H9 (cell line): ENCODE results near the gene GRIK3. TPM values are rescaled to one million over a fixed set of nuclear protein-coding genes. Genes with fewer than 3 reads are reported as not detected.

ENCODE experiments used
- DNase-seq: peaks from one replicate; pipeline ENCODE4 v3.0.0-alpha.2; 2017
- H2AFZ ChIP-seq: one replicate; pipeline ENCODE4 v1.6.1; 2013; ENCODE audit warnings: mild to moderate bottlenecking, low read length, control low read depth, moderate library complexity
- H2AK5ac ChIP-seq: 2 replicates; pipeline ENCODE4 v1.6.1; 2013; ENCODE audit warnings: low read length, control low read depth, mixed read lengths; ENCODE audit not compliant: insufficient read length
- H2BK120ac ChIP-seq: one replicate; pipeline ENCODE4 v1.6.1; 2013; ENCODE audit warnings: low read depth, mild to moderate bottlenecking, low read length, control low read depth, inconsistent platforms; ENCODE audit not compliant: poor library complexity, severe bottlenecking
- H2BK12ac ChIP-seq: 2 replicates; pipeline ENCODE4 v1.6.1; 2013; ENCODE audit warnings: low read length, control low read depth, mixed read lengths, low read depth; ENCODE audit not compliant: insufficient read length
- H2BK15ac ChIP-seq: 2 replicates; pipeline ENCODE4 v1.6.1; 2013; ENCODE audit warnings: low read depth, low read length, control low read depth
- H2BK20ac ChIP-seq: one replicate; pipeline ENCODE4 v1.6.1; 2013; ENCODE audit warnings: low read depth, mild to moderate bottlenecking, low read length, control low read depth, inconsistent platforms; ENCODE audit not compliant: poor library complexity, severe bottlenecking
- H2BK5ac ChIP-seq: 2 replicates; pipeline ENCODE4 v1.6.1; 2013; ENCODE audit warnings: low read length, control low read depth, mixed read lengths; ENCODE audit not compliant: insufficient read length
- H3K14ac ChIP-seq: 2 replicates; pipeline ENCODE4 v1.6.1; 2013; ENCODE audit warnings: low read length, control low read depth; ENCODE audit not compliant: insufficient read depth
- H3K18ac ChIP-seq: 2 replicates; pipeline ENCODE4 v1.6.1; 2013; ENCODE audit warnings: low read depth, mild to moderate bottlenecking, mixed read lengths, low read length, control low read depth; ENCODE audit not compliant: insufficient read length
- H3K23ac ChIP-seq: 2 replicates; pipeline ENCODE4 v1.6.1; 2013; ENCODE audit warnings: low read length, control low read depth, mixed read lengths, low read depth; ENCODE audit not compliant: insufficient read length
- H3K23me2 ChIP-seq: 2 replicates; pipeline ENCODE4 v1.6.1; 2013; ENCODE audit warnings: low read depth, mild to moderate bottlenecking, mixed read lengths, low read length, control low read depth; ENCODE audit not compliant: insufficient read length, poor library complexity, severe bottlenecking
- H3K27ac ChIP-seq: 2 replicates; pipeline ENCODE4 v1.5.1; 2013; ENCODE audit warnings: low read length, control low read depth, mixed read lengths, low read depth; ENCODE audit not compliant: insufficient read length
- H3K27me3 ChIP-seq: 2 replicates; pipeline ENCODE4 v1.6.1; 2013; ENCODE audit warnings: low read length, control low read depth, inconsistent platforms; ENCODE audit not compliant: insufficient read depth
- H3K4ac ChIP-seq: 2 replicates; pipeline ENCODE4 v1.6.1; 2013; ENCODE audit warnings: low read depth, mild to moderate bottlenecking, control low read depth, inconsistent platforms, low read length, moderate library complexity
- H3K4me1 ChIP-seq: 2 replicates; pipeline ENCODE4 v1.6.1; 2013; ENCODE audit warnings: low read length, control low read depth, inconsistent platforms; ENCODE audit not compliant: insufficient read depth
- H3K4me2 ChIP-seq: 2 replicates; pipeline ENCODE4 v1.6.1; 2013; ENCODE audit warnings: low read length, control low read depth, mixed read lengths; ENCODE audit not compliant: insufficient read length, insufficient read depth
- H3K56ac ChIP-seq: 2 replicates; pipeline ENCODE4 v1.6.1; 2013; ENCODE audit warnings: low read depth, mild to moderate bottlenecking, mixed read lengths, low read length, control low read depth; ENCODE audit not compliant: insufficient read length
- H3K79me1 ChIP-seq: 2 replicates; pipeline ENCODE4 v1.6.1; 2013; ENCODE audit warnings: low read depth, mild to moderate bottlenecking, moderate library complexity, low read length, control low read depth, inconsistent platforms; ENCODE audit not compliant: insufficient read depth, poor library complexity, severe bottlenecking
- H3K79me2 ChIP-seq: 2 replicates; pipeline ENCODE4 v1.6.1; 2013; ENCODE audit warnings: low read length, control low read depth, inconsistent platforms; ENCODE audit not compliant: insufficient read depth
- H3K9ac ChIP-seq: 2 replicates; pipeline ENCODE4 v1.6.1; 2013; ENCODE audit warnings: low read length, control low read depth, mixed read lengths; ENCODE audit not compliant: insufficient read length; ENCODE audit errors: extremely low read depth
- H3K9me3 ChIP-seq: one replicate; pipeline ENCODE4 v1.6.1; 2013; ENCODE audit warnings: low read depth, low read length, inconsistent platforms; ENCODE audit not compliant: control insufficient read depth
- H3T11ph ChIP-seq: one replicate; pipeline ENCODE4 v1.6.1; 2013; ENCODE audit warnings: mild to moderate bottlenecking, low read length, control low read depth, inconsistent platforms
- H4K20me1 ChIP-seq: one replicate; pipeline ENCODE4 v1.6.1; 2013; ENCODE audit not compliant: control insufficient read depth, insufficient read length, insufficient read depth
- H4K5ac ChIP-seq: 2 replicates; pipeline ENCODE4 v1.6.1; 2013; ENCODE audit warnings: low read depth, mild to moderate bottlenecking, mixed read lengths, low read length, control low read depth; ENCODE audit not compliant: insufficient read length
- H4K8ac ChIP-seq: replicated peaks from 2 replicates; pipeline ENCODE4 v1.6.1; 2013; ENCODE audit warnings: low read length, control low read depth, mixed read lengths, low read depth; ENCODE audit not compliant: insufficient read length
- H4K91ac ChIP-seq: 2 replicates; pipeline ENCODE4 v1.6.1; 2013; ENCODE audit warnings: low read depth, mild to moderate bottlenecking, moderate library complexity, mixed read lengths, low read length, control low read depth; ENCODE audit not compliant: insufficient read length
- H3K27ac Mint-ChIP-seq, 3 experiments: 2 replicates in 2 of 3; 3 replicates in 1 of 3; pipeline ENCODE4 v1.8.0; 2020 to 2021; ENCODE audit warnings: mixed read lengths in 3 of 3, mild to moderate bottlenecking in 1 of 3, moderate library complexity in 1 of 3
- H3K27me3 Mint-ChIP-seq: 2 replicates; pipeline ENCODE4 v1.8.0; 2021; ENCODE audit warnings: low read depth, mild to moderate bottlenecking, moderate library complexity, mixed read lengths
- H3K36me3 Mint-ChIP-seq, 3 experiments: 2 replicates in 2 of 3; 3 replicates in 1 of 3; pipeline ENCODE4 v1.8.0; 2020 to 2021; ENCODE audit warnings: low read depth in 3 of 3, mixed read lengths in 3 of 3; ENCODE audit not compliant: insufficient read depth in 1 of 3
- H3K4me1 Mint-ChIP-seq, 2 experiments: 2 replicates each; pipeline ENCODE4 v1.8.0; 2020; ENCODE audit warnings: mixed read lengths in 2 of 2
- H3K4me3 Mint-ChIP-seq, 2 experiments: 2 replicates in 1 of 2; 3 replicates in 1 of 2; pipeline ENCODE4 v1.8.0; 2020 to 2021; ENCODE audit warnings: mild to moderate bottlenecking in 2 of 2, mixed read lengths in 2 of 2, moderate library complexity in 1 of 2
- H3K9me3 Mint-ChIP-seq, 2 experiments: 2 replicates in 1 of 2; 3 replicates in 1 of 2; pipeline ENCODE4 v1.8.0; 2020; ENCODE audit warnings: mild to moderate bottlenecking in 2 of 2, mixed read lengths in 2 of 2, moderate library complexity in 1 of 2
- WGBS: extraction: QIAGEN DNeasy Blood & Tissue Kit; methylation state at CpG from one replicate; pipeline ENCODE4 v1.1.7; 2013; ENCODE audit warnings: missing lambda C conversion rate, low lambda C conversion rate, mixed read lengths; ENCODE audit not compliant: insufficient read length; ENCODE audit errors: extremely low coverage; 5-methylcytosine and 5-hydroxymethylcytosine counted together
- total RNA-seq: library from RNA; stranded (reverse); gene quantifications from 2 replicates; pipeline ENCODE4 v1.2.1, GENCODE V29; 2021
- TF ChIP-seq, protein P1 (sequence below): fragments of 200-600 bp; sonication (generic); conservative IDR thresholded peaks from 3 replicates; pipeline ENCODE4 v1.8.0; 2021; ENCODE audit warnings: antibody characterized with exemption, mild to moderate bottlenecking

GRIK3 gene
- total RNA-seq, 1 experiment from 2014 or later, result 1.7 TPM

GRCh38 chr1:36852586-36852985 is 181.7 kb downstream of the GRIK3 start:
- H3K27me3 ChIP-seq, result no peaks in the 10 kb centered on the region
- peaks cover 53 to 56% of the 10 kb centered on the region in 2 experiments for H3K4me1 Mint-ChIP-seq
- H2AK5ac ChIP-seq, result no peak overlapping the region
- H3K4me1 ChIP-seq, result peaks cover 4% of the 10 kb centered on the region; the same call in 1 of the 2 replicates
- H3K9me3 Mint-ChIP-seq, result no peaks in the 10 kb centered on the region; a peak in 1 of 5 replicates
- no peak overlapping the region for H3K18ac ChIP-seq
- H3K79me2 ChIP-seq, result no peaks in the 10 kb centered on the region
- H4K8ac ChIP-seq, result no peak overlapping the region
- no peaks in the 10 kb centered on the region for H3K9me3 ChIP-seq
- peaks cover 8% of the 10 kb centered on the region for H3K27me3 Mint-ChIP-seq
- no peak overlapping the region for H4K91ac ChIP-seq
- no peak overlapping the region for H2BK120ac ChIP-seq
- no peak overlapping the region for H3T11ph ChIP-seq
- H3K56ac ChIP-seq, result no peak overlapping the region
- H3K4me2 ChIP-seq, result no peak overlapping the region
- TF ChIP-seq, protein P1, sequence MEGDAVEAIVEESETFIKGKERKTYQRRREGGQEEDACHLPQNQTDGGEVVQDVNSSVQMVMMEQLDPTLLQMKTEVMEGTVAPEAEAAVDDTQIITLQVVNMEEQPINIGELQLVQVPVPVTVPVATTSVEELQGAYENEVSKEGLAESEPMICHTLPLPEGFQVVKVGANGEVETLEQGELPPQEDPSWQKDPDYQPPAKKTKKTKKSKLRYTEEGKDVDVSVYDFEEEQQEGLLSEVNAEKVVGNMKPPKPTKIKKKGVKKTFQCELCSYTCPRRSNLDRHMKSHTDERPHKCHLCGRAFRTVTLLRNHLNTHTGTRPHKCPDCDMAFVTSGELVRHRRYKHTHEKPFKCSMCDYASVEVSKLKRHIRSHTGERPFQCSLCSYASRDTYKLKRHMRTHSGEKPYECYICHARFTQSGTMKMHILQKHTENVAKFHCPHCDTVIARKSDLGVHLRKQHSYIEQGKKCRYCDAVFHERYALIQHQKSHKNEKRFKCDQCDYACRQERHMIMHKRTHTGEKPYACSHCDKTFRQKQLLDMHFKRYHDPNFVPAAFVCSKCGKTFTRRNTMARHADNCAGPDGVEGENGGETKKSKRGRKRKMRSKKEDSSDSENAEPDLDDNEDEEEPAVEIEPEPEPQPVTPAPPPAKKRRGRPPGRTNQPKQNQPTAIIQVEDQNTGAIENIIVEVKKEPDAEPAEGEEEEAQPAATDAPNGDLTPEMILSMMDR, result no peak
- no CpG with 5 or more reads among the region's 5 CpGs for WGBS
- H4K5ac ChIP-seq, result no peak overlapping the region
- H3K14ac ChIP-seq, result no peak overlapping the region
- H3K36me3 Mint-ChIP-seq, result no peaks in the 10 kb centered on the region
- H3K79me1 ChIP-seq, result no peaks in the 10 kb centered on the region
- no peaks in the 10 kb centered on the region for H3K23me2 ChIP-seq
- no peak overlapping the region for H3K27ac ChIP-seq
- no peak overlapping the region for H2BK5ac ChIP-seq
- H3K4ac ChIP-seq, result no peak overlapping the region
- H2AFZ ChIP-seq, result no peak overlapping the region
- no peak overlapping the region for H2BK12ac ChIP-seq
- H2BK15ac ChIP-seq, result no peak overlapping the region
- no peak for DNase-seq
- no peak overlapping the region for H3K4me3 Mint-ChIP-seq
- H3K23ac ChIP-seq, result no peak overlapping the region
- H2BK20ac ChIP-seq, result no peak overlapping the region
- H3K27ac Mint-ChIP-seq, result no peak overlapping the region
- no peaks in the 10 kb centered on the region for H4K20me1 ChIP-seq
- no peak overlapping the region for H3K9ac ChIP-seq
